Right kidney (tissue), 1 donor: Measurements from ENCODE around the gene CLEC1B.
"Not testable (repeated sequence)": the region's sequence is repeated elsewhere in the genome, so short reads cannot be mapped to it uniquely, and the experiment has no call there.

Source experiments
- DNase-seq: peaks from one replicate; pipeline ENCODE4 v3.0.0-alpha.2; 2016

CLEC1B gene

DNA sequence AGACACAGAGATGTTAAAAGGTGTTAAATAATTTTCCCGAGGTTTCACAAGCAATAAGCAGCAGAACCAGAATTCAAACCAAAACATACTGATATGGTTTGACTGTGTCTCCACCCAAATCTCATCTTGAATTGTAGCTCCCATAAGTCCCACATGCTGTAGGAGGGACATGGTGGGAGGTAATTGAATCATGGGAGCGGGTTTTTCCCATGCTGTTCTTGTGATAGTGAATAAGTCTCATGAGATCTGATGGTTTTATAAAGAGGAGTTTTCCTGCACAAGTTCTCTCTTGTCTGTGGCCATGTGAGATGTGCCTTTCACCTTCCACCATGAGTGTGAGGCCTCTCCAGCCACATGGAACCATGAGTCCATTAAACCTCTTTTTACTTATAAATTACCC is 24.2 kb downstream of the CLEC1B start:
- not testable (repeated sequence) for DNase-seq

GRCh38 chr12:9973949-9974348 is 25.0 kb downstream of the CLEC1B start:
- DNase-seq: no peak

DNA sequence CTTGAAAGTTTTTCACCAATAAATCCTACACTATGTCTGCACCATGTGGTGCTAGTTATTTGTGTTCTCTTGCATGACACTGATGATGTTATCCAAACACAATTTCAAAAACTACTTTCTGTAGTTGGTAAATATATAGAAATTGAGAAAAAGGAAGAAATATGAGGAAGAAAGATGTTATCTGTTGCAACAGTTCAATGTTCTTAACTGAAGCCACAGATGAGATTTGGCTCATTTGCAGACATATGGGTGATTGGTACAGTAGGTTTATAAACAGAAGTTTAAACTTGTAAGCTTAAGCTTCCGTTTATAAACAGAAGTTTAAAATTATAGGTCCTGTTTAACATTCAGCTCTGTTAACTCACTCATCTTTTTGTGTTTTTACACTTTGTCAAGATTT is 27.7 kb downstream of the CLEC1B start, which contains the start of gene CLEC12A:
TSS of gene CLEC12A (plus strand) at position 229 of the 400 bp plus-strand sequence. CDS start 188 bp downstream, outside the sequence.
- no peak for DNase-seq

DNA sequence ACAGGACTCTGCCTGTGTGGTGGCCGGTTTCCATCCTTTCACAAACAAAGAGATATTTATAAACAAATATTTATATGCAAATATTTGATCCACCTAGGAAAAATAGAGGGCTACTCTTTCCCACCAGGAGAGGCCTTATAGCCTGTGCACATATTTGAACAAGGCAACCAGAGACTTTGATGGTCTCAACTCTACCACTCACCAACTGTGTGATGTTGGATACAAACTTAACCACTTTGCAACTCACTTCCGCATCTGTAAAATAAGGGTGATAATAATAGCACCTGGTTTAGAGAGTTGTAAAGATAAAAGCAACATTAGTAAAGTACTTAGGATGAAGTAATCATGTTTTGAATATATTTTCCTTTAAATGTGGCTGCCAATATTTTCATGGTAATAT is 29.2 kb downstream of the CLEC1B start:
- no peak for DNase-seq

DNA sequence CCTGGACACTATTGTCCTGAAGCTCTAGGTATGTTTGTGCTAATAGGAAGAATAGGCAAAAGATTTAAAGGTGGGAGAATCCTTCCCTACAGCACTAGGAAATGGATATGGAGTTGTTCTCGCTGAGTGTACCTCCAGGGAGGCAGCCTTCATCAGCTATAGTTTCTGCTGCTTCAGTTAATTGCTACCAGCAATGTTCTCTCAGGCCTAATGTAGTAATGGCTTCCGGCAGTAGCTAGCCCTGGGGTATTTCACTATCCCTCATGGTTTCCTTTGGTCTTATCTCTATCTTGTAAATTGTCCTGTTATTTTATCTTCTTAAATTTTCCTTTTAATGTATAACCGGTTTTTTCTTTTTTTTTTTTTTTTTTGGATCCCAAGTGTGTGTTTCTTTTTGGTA is 37.0 kb downstream of the CLEC1B start:
- DNase-seq: no peak

DNA sequence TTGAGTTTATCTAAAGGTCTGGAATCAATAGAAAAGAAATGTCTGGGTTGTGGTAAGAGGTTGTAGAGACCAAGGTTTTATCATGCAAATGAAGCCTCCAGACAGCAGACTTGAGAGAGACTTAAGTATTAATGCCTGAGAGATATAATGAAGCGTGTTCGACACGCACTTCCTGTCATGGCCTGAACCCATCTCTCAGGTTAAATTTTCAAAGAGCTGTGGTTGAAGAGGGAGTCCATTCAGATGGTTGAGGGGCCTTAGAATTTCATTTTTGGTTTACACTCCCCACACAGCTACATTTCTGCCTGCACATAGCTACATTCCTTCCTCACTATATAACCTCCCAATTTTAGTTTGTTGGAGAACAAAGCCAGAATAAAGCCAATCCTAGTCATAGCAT is 37.8 kb downstream of the CLEC1B start:
- DNase-seq: no peak

- DNase-seq: no peak
These were observed 38.3 kb downstream of the CLEC1B start for GRCh38 chr12:9960590-9960989.

GRCh38 chr12:9957834-9958233 is 41.1 kb downstream of the CLEC1B start:
- DNase-seq: no peak

GRCh38 chr12:9952954-9953729 is 45.8 kb downstream of the CLEC1B start:
- not testable (repeated sequence) for DNase-seq

- no peak for DNase-seq
These were observed 47.8 kb downstream of the CLEC1B start for GRCh38 chr12:9951026-9951675.

- DNase-seq: no peak
These were observed 50.2 kb downstream of the CLEC1B start for GRCh38 chr12:9948606-9949296.

DNA sequence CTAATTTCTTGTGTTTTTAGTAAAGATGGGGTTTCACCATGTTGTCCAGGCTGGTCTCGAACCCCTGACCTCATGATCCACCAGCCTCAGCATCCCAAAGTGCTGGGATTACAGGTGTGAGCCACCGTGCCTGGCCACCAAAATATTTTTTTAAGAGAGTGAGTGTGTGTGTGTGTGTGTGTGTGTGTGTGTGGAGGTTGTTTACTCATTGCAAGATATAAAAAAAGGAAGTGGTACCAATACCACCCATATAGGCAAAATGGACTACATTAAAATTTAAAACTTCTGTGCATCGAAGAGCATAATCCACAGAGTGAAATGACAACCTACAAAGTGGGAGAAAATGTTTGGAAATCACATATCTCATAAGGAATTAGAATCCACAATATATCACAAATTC is 51.2 kb downstream of the CLEC1B start:
- no peak for DNase-seq

- DNase-seq: no peak
These were observed 54.5 kb downstream of the CLEC1B start for GRCh38 chr12:9944391-9944790.

GRCh38 chr12:9943240-9943639 is 55.7 kb downstream of the CLEC1B start:
- no peak for DNase-seq
